Thyroid gland (tissue), 4 donors: Measurements from ENCODE around the gene ETS1. TPM values are rescaled to one million over a fixed set of nuclear protein-coding genes. Genes with fewer than 3 reads are reported as not detected.

Experiments
- DNase-seq, 2 donors: peaks; one replicate each; pipeline ENCODE4 v3.0.0-alpha.2; 2019
- H3K27ac ChIP-seq, 3 donors: fragments of 200-600 bp; sonication (generic); 1 replicate in 2 of 3; 2 replicates in 1 of 3; pipeline ENCODE4 v1.5.1; 2016 to 2019; ENCODE audit warnings: mild to moderate bottlenecking in 1 of 3, moderate library complexity in 1 of 3
- H3K27me3 ChIP-seq: fragments of 200-600 bp; sonication (generic); one replicate; pipeline ENCODE4 v1.5.1; 2019
- H3K36me3 ChIP-seq, 2 donors: fragments of 200-600 bp; sonication (generic); one replicate each; pipeline ENCODE4 v1.5.1; 2016 to 2019
- H3K4me1 ChIP-seq, 2 donors: fragments of 200-600 bp; sonication (generic); one replicate each; pipeline ENCODE4 v1.5.1; 2017 to 2019
- H3K4me3 ChIP-seq, 3 donors: fragments of 200-600 bp; sonication (generic); replicated peaks in 1 of 3; 1 replicate in 2 of 3; 2 replicates in 1 of 3; pipeline ENCODE4 v1.5.1; 2016; ENCODE audit warnings: mild to moderate bottlenecking in 1 of 3
- H3K9me3 ChIP-seq: fragments of 200-600 bp; sonication (generic); one replicate; pipeline ENCODE4 v1.5.1; 2017
- POLR2A ChIP-seq, 2 donors: fragments of 450-650 bp; IDR thresholded peaks; one replicate each; pipeline ENCODE4 v1.6.1; 2017; ENCODE audit warnings: antibody characterized with exemption in 2 of 2, mild to moderate bottlenecking in 2 of 2, moderate library complexity in 1 of 2
- WGBS, 2 donors: methylation state at CpG; one replicate each; pipeline ENCODE4 v1.1.5; 2017; 5-methylcytosine and 5-hydroxymethylcytosine counted together
- intact Hi-C: fragments of 100-400 bp; cut with DNase I; formaldehyde crosslinking; loops from one replicate; pipeline ENCODE4 v1.15.1; 2023
- total RNA-seq, 4 donors: library from RNA; depleted of rRNA; stranded (reverse); fragments of >200 nt; gene quantifications; one replicate each; pipeline ENCODE4 v1.2.3, GENCODE V29; 2016
- TF ChIP-seq, protein P1 (sequence below), 6 experiments: fragments of 200-600 bp in 3 of 6; fragments of 450-650 bp in 3 of 6; sonication (generic) in 3 of 6; IDR thresholded peaks; one replicate each; pipeline ENCODE4 v1.5.1; 2016 to 2019; ENCODE audit warnings: antibody characterized with exemption in 6 of 6, mild to moderate bottlenecking in 2 of 6, inconsistent platforms in 1 of 6, moderate library complexity in 1 of 6

ETS1 gene
- total RNA-seq, 4 donors from 2014 or later = 38.4 to 79.4 (median 58.4) TPM

DNA sequence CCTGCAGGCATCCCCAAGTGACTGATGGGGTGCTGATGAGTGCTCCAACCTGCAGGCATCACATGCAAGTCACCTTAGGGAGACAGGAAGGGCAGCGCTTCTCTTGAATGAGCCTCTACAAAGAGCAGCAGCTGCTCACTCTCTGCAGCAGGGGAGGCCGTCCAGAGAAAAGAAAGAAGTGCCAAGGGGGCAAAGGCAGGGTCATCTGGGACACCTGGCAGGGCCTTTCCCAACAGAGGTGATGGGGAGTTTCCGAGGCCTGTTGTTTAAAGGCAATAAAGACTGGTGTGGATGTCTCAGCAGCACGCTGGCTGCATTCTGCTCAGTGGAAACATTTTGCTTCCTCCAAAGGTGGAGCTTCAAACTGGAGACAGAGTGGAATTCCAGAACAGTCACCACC lies 113.7 kb downstream of the ETS1 start:
- 57 to 63% methylated on average over 4 of the region's 4 CpGs for WGBS, 2 donors
- Histone ChIP-seq H3K9me3 (no peaks in the 10 kb centered on the region), H3K36me3 (no peaks in the 10 kb centered on the region), H3K4me1 (peaks cover 48 to 71% of the 10 kb centered on the region in 2 donors), H3K27me3 (no peaks in the 10 kb centered on the region), H3K4me3 (no peak overlapping the region), H3K27ac (peak overlapping the region in 2 of 3 donors; percentile 8 to 84)
- DNase-seq = no peak
- TF ChIP-seq, protein P1, sequence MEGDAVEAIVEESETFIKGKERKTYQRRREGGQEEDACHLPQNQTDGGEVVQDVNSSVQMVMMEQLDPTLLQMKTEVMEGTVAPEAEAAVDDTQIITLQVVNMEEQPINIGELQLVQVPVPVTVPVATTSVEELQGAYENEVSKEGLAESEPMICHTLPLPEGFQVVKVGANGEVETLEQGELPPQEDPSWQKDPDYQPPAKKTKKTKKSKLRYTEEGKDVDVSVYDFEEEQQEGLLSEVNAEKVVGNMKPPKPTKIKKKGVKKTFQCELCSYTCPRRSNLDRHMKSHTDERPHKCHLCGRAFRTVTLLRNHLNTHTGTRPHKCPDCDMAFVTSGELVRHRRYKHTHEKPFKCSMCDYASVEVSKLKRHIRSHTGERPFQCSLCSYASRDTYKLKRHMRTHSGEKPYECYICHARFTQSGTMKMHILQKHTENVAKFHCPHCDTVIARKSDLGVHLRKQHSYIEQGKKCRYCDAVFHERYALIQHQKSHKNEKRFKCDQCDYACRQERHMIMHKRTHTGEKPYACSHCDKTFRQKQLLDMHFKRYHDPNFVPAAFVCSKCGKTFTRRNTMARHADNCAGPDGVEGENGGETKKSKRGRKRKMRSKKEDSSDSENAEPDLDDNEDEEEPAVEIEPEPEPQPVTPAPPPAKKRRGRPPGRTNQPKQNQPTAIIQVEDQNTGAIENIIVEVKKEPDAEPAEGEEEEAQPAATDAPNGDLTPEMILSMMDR (IDR thresholded peaks at IDR 0.05) = no peak
- TF ChIP-seq POLR2A (IDR thresholded peaks at IDR 0.05) = no peak
- intact Hi-C loops = no loop called here

DNA sequence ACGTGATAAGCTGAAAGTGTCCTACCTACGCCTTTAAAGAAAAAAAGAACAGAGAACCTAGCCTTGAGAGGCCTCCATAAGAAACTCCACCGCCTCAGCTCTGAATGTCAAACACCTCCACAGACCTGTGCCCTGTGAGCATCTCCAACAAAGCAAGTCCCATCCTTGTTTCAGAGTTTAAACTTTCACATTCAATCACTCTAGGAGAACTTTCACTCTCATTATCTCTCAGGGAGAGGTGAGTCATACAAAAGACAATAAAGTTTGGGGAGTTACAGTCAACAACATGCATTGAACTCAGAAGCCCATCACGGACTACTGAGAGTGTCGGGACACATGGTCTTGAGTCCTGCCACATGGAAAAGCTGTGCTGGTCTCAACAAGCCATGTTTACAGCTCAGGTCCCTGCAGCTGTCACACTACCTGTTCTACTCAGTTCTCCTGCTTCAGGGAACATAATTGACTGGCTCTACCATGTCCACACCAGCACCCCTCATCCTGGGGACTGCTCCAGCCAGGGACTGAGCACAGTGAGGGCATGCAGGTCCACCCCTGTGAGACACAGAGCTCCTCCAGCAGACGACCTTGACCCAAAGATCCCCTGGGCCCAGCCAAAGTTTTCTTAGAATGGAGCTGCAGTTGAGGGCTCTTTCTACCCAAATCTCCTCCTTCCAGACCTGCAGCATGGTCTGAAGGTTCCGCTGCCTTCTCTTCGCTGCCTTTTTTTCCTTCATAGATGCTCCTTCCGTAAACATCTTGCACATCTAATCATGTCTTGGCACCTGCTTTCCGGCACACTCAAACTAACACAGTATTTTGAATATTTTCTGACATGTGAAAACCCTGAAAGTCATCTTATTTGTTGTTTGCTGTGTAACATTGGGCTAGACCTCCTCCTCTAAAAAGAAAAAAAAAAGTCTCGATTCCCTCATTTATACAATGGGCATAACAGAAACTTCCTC lies 114.9 kb downstream of the ETS1 start:
- WGBS, 2 donors = 70 to 76% methylated on average over 11 of the region's 11 CpGs
- H3K27ac ChIP-seq = peak overlapping the region in 2 of 3 donors; percentile 27 to 34
- no peak for DNase-seq
- no peak for TF ChIP-seq POLR2A (IDR thresholded peaks at IDR 0.05)
- TF ChIP-seq, protein P1 (IDR thresholded peaks at IDR 0.05) = no peak
- peaks cover 47 to 77% of the 10 kb centered on the region in 2 donors for H3K4me1 ChIP-seq
- intact Hi-C loops = no loop called here
- no peaks in the 10 kb centered on the region for H3K36me3 ChIP-seq
- no peak overlapping the region for H3K4me3 ChIP-seq
- H3K9me3 ChIP-seq = no peaks in the 10 kb centered on the region
- H3K27me3 ChIP-seq = no peaks in the 10 kb centered on the region

DNA sequence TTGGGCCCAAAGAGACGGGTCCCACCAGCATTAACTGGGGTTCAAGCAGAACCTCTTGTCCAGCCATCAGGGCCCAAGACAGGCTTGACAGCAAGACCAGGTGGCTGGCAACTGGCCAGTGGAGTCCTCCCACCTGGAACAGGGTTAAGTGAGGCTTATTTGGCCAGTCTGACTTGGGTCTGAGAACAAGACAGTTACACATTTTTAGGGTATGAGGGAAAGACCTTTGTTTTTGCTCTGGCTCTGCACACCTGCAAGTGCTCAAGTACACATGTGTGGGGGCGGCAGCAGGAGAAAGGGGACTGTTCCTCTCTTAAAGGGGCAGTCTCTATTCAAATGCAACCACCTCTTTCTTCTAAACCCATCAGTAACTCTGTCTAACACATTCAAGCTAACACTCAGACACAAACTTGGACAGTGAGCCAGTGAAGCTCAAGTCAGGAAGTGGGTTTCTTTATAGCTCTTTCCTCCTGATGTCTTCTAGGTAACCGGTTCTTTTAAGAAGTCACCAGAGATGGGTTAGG lies 116.2 kb downstream of the ETS1 start:
- no peaks in the 10 kb centered on the region for H3K36me3 ChIP-seq
- no peak overlapping the region for H3K4me3 ChIP-seq
- 57 to 61% methylated on average over 3 of the region's 3 CpGs for WGBS, 2 donors
- no peaks in the 10 kb centered on the region for H3K27me3 ChIP-seq
- H3K27ac ChIP-seq = peak overlapping the region in 2 of 3 donors; percentile 27 to 34
- TF ChIP-seq, protein P1 (IDR thresholded peaks at IDR 0.05) = no peak
- no peak for TF ChIP-seq POLR2A (IDR thresholded peaks at IDR 0.05)
- intact Hi-C loops = no loop called here
- H3K4me1 ChIP-seq = peaks cover 47 to 83% of the 10 kb centered on the region in 2 donors
- DNase-seq = peak; percentile 75 to 77
- no peaks in the 10 kb centered on the region for H3K9me3 ChIP-seq

DNA sequence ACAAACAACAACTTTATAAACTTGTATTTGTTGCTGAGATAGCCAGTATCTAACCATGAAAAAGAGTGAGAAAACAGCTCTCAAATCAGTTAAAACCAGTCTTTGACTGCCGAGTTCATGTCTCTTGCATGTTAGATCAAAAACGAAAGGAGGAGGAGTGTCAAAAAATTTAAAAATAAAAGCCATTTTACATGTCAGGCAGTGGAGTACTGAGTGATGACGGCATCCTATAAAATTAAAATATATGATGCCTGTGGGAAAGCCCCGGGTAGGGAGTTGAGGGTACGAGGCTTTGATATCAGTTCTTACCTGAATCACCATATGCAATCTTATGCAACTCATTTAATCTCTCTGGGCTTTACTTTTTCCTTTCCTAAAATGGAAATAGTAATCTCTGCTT lies 117.3 kb downstream of the ETS1 start:
- Histone ChIP-seq H3K27me3 (no peaks in the 10 kb centered on the region), H3K36me3 (no peaks in the 10 kb centered on the region), H3K4me1 (peaks cover 37 to 72% of the 10 kb centered on the region in 2 donors), H3K9me3 (no peaks in the 10 kb centered on the region), H3K4me3 (no peak overlapping the region), H3K27ac (peak overlapping the region in 1 of 3 donors; percentile 19)
- DNase-seq = no peak
- intact Hi-C loops = no loop called here
- no peak for TF ChIP-seq POLR2A (IDR thresholded peaks at IDR 0.05)
- 70 to 85% methylated on average over 5 of the region's 5 CpGs for WGBS, 2 donors

DNA sequence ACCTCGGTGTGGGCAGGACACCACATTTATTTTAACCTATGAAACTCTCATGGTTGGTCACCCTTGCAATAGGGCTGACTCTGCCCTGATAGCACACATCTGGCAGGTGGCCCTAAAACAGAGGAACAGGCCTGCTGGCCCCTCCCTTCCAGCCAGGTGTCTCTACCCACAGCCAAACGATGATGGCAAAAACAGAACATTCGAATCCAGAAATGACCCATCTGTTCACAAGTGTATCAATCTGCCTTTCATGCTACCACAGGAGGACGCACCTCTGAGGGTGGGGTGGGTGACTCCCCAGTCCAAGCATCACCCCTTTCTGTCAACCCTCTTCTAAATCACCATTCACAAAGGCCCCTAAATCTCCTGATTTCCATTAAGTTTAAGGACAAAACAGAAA lies 118.1 kb downstream of the ETS1 start:
- peaks cover 28 to 67% of the 10 kb centered on the region in 2 donors for H3K4me1 ChIP-seq
- no peaks in the 10 kb centered on the region for H3K36me3 ChIP-seq
- peak overlapping the region in 2 of 3 donors; percentile 26 to 32 for H3K27ac ChIP-seq
- TF ChIP-seq POLR2A (IDR thresholded peaks at IDR 0.05) = no peak
- TF ChIP-seq, protein P1 (IDR thresholded peaks at IDR 0.05) = no peak
- H3K9me3 ChIP-seq = no peaks in the 10 kb centered on the region
- no peaks in the 10 kb centered on the region for H3K27me3 ChIP-seq
- H3K4me3 ChIP-seq = no peak overlapping the region
- WGBS, 2 donors = 66 to 79% methylated on average over 4 of the region's 4 CpGs
- no peak for DNase-seq
- intact Hi-C loops = no loop called here
